GM18868 (cell line): Measurements from ENCODE around the gene CETP.
"Not testable (repeated sequence)": the region's sequence is repeated elsewhere in the genome, so short reads cannot be mapped to it uniquely, and the experiment has no call there.

Experiments
- ATAC-seq: cut with Tn5 transposase; IDR thresholded peaks from one replicate; pipeline ENCODE4 v1.9.1; 2021; ENCODE audit warnings: mild to moderate bottlenecking, moderate library complexity; ENCODE audit not compliant: unreplicated experiment

The CETP gene

DNA sequence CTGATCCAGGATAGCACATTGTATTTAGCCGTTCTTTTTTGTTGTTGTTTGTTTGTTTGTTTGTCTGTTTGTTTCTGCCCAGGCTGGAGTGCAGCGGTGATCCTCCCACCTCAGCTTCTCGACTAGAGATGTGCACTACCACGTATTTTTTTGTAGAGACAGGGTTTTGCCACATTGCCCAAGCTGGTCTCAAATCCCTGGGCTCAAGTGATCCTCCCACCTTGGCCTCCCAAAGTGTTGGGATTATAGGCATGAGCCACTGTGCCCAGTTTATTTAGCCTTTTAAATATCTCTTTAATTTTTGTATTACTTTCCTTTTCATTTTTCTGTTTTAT is 18.4 kb downstream of the CETP start:
- ATAC-seq: no peak

DNA sequence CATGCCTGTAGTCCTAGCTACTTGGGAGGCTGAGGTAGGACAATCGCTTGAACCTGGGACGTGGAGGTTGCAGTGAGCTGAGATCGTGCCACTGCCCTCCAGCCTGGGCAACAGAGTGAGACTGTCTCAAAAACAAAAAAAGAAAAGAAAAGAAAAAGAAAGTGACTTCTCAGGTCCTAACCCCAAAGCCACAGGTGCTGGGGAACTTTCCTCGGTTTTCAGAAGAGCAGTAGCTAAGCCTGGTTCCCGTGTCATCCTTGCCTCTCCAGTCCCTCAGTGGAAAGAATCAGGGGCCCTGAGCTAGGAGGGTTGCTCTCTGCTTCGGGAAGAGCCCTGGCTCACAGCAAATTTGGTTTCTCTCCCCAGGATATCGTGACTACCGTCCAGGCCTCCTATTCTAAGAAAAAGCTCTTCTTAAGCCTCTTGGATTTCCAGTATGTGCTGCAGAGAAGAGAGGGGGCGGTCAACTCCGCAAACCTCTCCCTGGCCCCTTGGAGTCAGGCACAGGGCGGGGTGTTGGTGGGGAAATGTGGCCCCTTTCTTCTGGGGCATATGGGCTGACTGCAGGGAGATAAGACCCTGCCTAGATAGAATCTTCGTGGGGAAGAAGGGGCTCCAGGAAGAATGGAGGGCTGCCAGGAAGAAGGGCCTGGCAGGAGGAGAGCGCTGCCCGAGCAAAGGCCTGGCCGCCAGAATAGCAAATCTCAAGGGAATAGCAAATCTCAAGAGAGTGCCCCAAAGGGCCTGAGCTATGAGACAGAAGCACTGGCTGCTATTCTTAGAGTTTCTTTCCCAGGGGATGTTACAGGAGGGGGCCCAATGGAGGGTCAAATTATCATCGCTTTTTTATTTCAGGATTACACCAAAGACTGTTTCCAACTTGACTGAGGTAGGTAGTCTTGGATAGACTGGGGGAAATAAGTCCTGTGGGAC is 19.3 kb downstream of the CETP start:
- ATAC-seq: peak; percentile 46

DNA sequence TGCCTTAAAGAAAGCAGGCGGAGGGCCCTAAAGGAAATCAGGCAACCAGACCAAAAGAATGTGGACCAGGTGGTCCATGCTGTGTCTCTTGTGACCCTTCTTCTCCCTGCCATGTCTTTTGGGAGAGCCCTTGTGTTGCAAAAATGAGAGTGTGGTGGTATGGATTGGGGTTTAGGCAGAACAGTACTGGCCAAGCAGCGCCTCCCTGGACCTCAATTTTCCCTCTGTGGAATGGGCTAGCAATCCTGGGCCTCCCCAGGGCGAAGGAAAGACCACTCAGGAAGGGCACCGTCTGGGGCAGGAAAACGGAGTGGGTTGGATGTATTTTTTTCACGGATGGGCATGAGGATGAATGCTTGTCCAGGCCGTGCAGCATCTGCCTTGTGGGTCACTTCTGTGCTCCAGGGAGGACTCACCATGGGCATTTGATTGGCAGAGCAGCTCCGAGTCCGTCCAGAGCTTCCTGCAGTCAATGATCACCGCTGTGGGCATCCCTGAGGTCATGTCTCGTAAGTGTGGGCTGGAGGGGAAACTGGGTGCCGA is 20.1 kb downstream of the CETP start:
- no peak for ATAC-seq

DNA sequence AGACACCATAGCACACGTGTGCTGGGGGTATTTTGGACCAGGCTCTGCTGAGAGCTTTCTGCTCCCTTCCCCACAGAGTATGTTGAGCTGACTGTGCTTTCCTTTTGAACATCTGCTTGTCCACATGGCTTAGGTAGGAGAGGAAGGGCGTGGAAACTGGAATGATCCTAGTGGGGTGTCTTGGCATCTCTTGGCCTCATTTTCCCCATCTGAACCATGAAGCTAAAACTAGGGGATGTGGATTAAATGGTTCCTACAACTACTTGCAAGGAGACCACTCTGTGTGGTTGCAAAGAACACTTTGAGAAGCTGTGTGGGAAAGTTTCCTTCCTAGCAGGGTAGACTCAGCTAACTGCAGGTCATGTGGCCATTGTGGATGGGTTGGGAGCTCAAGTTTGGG is 20.9 kb downstream of the CETP start:
- ATAC-seq: no peak

DNA sequence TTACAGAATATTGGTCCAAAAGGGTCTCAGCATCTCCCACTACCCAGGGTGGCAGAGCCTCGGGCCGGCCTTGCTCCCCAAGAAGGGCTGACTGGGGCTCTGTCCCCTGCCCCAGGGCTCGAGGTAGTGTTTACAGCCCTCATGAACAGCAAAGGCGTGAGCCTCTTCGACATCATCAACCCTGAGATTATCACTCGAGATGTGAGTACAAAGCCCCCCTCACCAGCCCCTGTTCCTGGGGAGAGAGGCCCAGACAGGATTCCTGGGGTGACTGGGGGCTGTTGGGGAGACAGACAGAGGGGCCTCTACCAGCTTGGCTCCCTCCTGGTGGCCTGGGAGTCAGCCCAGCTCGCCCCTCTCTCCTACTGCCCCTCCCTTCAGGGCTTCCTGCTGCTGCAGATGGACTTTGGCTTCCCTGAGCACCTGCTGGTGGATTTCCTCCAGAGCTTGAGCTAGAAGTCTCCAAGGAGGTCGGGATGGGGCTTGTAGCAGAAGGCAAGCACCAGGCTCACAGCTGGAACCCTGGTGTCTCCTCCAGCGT is 21.5 kb downstream of the CETP start:
- no peak for ATAC-seq

DNA sequence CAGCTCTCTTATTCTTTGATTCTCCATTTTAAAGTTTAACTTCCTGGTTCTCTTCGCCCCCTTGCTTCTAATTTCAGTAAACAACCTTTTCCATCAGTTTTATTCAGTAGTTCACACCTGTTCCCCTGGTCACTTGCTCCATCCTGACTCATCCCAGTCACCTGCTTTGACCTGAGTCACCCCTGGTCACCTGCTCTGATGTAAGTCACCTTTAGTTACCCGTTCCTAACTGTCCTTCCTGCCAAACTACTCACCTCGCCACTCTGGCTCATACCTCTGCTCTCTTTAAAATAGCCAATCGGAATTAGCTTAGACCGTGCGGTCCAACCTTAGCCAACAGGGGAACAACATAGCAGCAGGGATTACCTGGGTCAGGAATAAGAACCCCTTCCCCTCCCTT is 22.9 kb downstream of the CETP start:
- ATAC-seq: no peak

DNA sequence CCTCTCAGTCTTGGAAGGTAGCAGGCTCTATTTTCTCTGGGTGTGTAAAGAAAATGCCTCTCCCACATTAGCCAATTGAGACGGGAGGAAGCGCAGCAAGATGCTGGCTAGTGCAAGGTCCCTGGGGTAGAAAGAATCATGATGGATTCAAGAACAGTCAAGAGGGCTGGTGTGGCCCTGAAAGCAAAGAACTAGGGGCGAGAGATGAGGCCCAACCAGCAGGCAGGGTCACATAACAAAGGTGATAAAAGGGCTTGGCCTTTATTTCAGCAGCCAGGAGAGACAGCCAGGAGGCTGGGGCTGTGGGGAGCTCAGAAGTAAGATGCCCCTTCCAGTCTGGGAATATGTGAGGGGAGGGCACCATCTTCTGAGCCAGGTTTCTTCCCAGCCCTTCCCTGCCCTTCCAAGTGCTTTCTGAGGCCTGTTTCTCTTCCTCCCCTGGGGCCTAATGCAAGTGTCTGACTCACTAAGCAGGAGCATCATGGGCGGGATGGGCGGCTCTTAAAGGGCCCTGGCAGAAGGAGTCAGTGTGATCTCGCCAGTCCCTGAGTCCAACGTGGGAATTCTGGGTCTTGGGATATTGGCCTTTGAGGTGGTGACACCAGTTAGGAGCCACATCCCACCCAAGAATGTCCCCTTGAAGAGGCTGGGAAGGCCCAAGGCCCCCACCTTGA is 23.7 kb downstream of the CETP start:
- ATAC-seq: no peak

DNA sequence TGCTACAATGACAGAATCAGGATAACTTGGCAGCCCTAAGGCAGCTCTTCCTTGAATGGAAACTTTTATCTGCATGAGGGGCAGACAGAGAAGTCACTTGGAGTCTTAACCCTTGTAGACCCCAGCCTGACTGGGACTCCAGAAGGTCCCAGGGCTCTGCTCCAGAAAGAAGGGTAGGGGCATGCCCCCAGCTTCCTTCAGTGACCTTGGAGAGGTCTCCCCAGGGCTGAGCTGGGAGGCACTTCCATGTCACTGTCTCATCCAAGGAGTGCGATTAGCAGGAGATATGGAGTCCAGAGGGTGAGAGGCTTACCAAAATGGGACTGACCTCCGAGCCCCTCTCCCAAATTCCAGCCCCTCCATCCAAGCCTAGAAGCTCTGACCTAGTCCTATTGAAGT is 24.2 kb downstream of the CETP start:
- ATAC-seq: no peak

DNA sequence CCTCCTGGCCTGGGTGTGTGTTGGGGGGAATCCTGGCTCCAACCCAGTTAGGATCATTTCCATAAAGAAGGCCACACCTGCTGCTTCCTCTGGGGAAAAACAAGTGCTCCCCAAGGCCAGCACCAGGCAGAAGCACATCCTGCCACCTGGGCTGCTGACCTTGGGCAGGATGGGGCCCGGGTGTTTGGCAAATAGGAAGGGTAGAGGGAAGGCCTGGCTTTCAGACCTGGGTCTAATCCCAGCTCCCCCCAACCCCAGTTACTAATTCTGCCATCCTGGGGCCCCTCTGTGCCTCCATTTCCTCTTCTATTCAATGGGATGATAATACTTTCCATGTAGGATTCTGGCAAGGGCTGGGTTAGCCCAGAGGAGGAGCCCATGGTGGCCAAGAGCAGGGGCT is 24.6 kb downstream of the CETP start:
- no peak for ATAC-seq

DNA sequence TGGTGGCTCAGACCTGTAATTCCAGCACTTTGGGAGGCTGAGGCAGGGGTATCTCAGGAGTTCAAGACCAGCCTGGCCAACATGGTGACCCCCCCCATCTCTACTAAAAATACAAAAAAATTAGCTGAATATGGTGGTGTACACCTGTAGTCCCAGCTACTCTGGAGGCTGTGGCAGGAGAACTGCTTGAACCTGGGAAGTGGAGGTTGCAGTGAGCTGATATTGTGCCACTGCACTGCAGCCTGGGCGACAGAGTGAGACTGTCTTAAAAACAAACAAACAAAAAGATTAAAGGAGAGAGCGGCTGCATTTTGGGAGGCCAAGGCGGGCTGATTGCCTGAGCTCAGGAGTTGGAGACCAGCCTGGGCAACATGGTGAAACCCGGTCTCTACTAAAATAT is 25.2 kb downstream of the CETP start:
- ATAC-seq: not testable (repeated sequence)

DNA sequence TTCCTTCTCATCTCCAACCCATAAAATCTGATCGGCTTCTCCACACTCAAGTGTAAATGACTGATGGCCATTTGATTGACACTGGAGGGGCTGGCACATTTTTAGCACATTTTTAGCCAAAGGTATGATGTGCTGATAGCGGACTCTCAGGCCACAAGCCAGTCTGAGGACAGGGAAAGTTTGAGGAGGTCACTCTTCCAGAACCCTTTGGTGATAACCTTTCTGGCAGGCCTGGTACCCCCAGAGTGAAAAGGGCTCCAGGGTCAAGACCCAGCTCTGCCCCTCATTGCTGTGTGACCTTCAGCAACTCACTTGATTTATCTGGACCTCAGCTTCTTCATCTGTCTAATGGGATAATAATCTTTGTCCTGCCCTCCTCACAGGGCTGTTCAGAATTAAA is 25.9 kb downstream of the CETP start:
- ATAC-seq: no peak

DNA sequence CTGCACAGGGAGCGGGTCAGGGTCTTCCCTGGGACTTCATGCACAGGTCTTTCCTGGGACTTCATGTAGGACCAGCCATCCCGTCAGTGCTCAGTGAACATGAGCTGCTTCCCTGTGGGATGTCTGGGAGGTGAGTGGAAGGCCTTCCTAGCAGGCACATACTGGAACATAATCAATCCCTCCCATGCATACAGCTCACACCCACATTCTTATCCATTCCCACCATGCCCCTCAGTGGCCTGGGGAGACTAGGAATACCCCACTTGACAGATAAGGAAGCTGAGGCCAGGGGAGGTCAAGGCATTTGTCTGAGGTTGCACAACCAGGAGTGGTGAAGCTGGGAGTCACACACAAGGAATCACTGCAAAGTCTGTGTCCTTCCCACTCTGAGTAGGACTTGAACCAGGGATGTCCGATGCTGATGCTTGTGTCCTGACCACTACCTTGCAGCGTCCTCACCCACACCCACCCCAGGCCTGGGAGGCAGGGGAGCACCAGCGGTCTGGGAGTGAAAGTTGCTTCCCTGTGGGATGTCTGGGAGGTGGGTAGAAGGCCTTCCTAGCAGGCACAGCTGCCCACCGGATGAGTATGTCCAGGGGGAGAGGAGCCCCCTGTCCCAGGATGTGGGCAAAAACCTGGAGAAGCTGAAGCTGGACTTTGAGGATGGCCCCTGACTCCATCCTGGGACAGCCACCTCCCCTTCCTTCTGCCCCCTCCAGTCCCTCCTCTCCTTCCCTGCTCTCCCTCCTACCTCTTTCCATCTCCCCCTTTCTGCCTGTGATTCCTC is 26.6 kb downstream of the CETP start:
- no peak for ATAC-seq

DNA sequence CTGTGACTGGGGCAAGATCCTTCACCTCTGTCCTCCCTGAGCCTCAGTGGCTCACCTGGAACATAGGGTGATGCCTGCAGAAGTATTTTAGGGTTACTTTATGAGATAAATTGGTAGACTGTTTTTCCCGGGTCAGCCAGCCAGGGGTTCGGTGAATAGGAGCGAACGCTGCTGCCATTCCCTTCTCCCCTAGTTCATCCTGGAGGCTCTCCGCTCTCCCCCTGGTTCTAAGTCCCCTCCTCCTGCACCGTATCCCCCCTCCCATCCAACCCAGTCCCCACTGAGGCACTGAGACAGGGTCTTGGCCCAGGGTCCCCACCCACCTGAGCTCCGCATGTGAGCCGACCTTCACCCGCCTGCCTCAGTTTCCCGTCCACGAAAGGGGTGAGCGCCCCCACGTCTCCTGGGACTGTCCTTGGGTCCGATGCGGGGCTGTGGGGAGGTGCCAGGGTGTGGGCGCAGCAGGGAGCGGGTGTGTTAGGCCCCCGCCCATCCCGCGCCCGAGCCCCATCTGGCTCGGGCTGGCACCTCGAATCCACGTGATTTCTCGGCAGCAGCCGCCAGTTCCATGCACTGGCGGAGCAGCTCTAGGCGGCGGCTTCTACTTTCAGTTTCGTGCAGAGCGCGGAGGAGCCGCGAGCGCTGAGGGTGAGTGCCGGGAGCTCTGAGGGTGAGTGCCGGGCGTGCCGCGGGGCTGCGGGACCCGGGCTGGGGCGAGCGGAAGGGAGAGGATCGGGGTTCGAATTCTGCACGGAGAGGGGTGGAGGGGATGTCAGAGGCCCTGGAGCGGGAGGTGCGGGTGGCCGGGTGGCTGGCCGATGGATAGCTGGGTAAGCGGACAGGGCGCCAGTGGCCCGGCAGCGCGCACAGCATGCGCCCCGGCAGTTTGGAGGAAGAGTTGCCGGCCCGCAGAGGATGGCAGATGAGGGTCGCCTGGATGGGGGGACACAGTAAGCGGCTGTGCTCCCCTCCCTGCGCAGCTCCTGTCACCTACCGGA is 27.5 kb downstream of the CETP start, which contains the start of gene NLRC5:
TSS of gene NLRC5 (plus strand) at position 610 of the 998 bp plus-strand sequence. CDS start 31,156 bp downstream, outside the sequence.
- peak; percentile 83 for ATAC-seq

DNA sequence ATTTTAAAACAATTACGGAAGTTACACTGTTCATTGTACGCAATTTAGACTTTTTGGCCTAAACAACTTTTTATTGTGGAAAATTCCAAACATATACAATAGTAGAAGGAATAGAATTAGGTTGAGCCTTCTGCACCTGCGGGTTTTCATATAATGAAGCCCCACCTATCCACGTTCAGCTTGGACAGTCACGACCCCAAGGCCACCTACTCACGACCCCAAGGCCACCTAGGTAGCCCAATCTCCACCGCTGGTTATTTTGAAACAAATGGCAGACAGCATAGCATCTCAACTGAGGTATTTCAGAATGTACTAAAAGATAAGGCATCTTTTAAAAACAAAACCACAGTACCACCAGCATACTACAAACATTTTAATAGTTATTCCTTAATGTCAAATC is 28.2 kb downstream of the CETP start:
- ATAC-seq: no peak

DNA sequence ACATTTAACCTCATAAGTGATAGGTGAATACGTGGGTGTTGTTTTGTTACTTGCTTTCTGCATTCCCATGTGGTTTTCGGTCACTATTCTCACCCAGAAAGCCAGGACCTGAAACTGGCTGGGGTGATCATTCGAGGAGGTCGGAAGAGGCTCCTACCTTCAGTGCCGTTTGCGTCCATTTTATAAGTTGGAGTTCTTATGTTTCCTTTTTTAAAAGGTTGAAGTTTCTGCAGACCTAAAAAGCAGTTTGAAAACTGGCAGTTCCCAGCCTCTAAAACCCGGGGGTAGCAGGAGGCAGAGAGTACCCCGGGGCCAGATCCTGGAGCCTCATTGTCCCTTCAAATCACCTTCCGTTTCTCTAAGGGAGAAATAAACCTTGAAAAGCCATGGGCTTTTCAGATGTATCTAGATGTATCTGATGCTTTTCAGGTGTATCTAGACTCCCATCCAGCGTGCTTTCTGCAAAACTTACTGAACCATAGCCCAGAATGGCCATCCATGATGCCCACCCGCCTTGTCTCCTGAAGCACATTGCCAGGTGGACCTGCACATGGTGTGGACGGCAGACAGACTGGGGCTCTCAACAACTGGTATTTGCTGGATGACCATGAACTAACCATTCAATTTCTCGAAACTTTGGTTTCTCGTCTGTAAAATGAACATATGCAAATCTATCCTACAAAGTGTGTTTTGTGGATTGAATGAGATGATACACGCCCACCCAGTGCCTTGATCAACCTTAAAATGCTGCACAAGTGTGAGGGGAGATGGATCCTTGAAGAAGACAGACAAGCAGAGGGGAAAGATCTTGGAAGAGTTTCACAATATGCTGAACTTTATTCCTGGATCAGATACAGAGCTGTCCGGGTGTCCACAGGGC is 28.9 kb downstream of the CETP start:
- ATAC-seq: no peak

DNA sequence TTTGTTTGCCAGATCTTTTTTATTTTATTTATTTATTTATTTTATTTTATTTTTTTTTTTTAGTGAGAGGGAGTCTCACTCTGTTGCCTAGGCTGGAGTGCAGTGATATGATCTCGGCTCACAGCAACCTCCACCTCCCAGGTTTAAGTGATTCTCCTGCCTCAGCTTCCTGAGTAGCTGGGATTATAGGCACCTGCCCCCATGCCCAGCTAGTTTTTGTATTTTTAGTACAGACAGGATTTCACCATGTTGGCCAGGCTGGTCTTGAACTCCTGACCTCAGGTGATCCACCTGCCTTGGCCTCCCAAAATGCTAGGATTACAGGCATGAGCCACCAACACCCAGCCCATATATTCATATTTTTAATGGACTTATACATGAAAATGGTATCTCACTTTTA is 30.7 kb downstream of the CETP start:
- ATAC-seq: not testable (repeated sequence)

DNA sequence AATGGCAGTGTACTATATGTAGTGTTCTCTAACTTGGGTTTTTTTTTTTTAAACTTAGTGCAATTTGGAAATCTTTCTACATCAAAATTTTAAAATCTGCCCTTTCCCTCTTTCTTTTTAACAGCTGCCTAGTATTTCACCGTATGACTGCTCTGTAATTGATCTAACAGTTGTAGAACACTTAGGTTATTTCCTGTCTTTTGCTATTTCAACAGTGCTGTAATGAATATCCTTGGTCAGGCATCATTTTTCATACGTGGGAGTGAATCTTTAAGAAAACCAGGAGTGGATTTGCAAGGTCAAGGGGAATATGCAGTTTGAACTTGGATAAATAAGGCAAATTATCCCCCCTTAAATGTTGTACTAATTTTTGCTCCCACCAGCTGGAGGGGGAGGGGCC is 31.5 kb downstream of the CETP start:
- no peak for ATAC-seq

DNA sequence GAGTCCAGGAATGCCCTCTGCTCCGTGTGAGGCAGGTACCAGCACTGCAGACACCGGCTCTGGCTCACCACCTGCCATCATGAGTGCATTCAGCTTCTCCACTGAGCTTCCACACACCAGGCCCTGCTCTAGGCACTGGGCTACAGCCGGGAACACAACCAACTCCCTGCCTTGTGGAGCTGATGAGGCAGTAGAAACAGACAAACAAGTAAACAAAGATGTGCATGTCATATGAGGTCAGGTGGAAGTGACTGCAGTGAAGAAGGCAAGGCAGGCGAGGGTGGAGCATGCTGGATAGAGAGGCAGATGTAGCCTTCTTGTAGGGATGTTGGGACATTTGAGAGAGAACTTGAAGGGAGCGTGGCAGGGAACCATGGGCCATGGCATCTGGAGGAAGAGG is 32.6 kb downstream of the CETP start:
- ATAC-seq: no peak
